Tibial artery (tissue), 4 donors: ENCODE measurements around the gene RNU11.
A peak's percentile ranks its signal among the peaks of the same experiment; 100 is the strongest.

Source experiments
- DNase-seq, 2 donors: peaks; one replicate each; pipeline ENCODE4 v3.0.0-alpha.2; 2019
- H3K27ac ChIP-seq, 2 donors: fragments of 200-600 bp; sonication (generic) in 1 of 2; 1 replicate in 1 of 2; 2 replicates in 1 of 2; pipeline ENCODE4 v1.5.1; 2018 to 2019; ENCODE audit warnings: mild to moderate bottlenecking in 1 of 2
- H3K27me3 ChIP-seq, 2 donors: fragments of 200-600 bp; sonication (generic) in 1 of 2; one replicate each; pipeline versions ENCODE4 v1.5.1 to v1.6.0; 2016 to 2019
- H3K36me3 ChIP-seq, 3 donors: fragments of 200-600 bp; sonication (generic) in 2 of 3; one replicate each; pipeline ENCODE4 v1.5.1; 2016 to 2019; ENCODE audit warnings: mild to moderate bottlenecking in 2 of 3
- H3K4me1 ChIP-seq, 4 donors: fragments of 200-600 bp; sonication (generic) in 2 of 4; 1 replicate in 3 of 4; 2 replicates in 1 of 4; pipeline ENCODE4 v1.5.1; 2016 to 2019
- H3K4me3 ChIP-seq, 2 donors: fragments of 200-600 bp; sonication (generic) in 1 of 2; 1 replicate in 1 of 2; 2 replicates in 1 of 2; pipeline ENCODE4 v1.5.1; 2018 to 2019; ENCODE audit warnings: mild to moderate bottlenecking in 2 of 2
- H3K9me3 ChIP-seq, 3 donors: fragments of 200-600 bp; sonication (generic) in 1 of 3; one replicate each; pipeline ENCODE4 v1.5.1; 2016 to 2019
- intact Hi-C: fragments of 100-400 bp; cut with DNase I; formaldehyde crosslinking; loops from one replicate; pipeline ENCODE4 v1.15.0; 2023; ENCODE audit warnings: low total_unique reads
- TF ChIP-seq, protein P1 (sequence below), 2 experiments: fragments of 200-600 bp in 1 of 2; fragments of 450-650 bp in 1 of 2; IDR thresholded peaks; one replicate each; pipeline ENCODE4 v1.5.1; 2017 to 2019; ENCODE audit warnings: antibody characterized with exemption in 2 of 2, mild to moderate bottlenecking in 1 of 2, moderate library complexity in 1 of 2

Gene RNU11

DNA sequence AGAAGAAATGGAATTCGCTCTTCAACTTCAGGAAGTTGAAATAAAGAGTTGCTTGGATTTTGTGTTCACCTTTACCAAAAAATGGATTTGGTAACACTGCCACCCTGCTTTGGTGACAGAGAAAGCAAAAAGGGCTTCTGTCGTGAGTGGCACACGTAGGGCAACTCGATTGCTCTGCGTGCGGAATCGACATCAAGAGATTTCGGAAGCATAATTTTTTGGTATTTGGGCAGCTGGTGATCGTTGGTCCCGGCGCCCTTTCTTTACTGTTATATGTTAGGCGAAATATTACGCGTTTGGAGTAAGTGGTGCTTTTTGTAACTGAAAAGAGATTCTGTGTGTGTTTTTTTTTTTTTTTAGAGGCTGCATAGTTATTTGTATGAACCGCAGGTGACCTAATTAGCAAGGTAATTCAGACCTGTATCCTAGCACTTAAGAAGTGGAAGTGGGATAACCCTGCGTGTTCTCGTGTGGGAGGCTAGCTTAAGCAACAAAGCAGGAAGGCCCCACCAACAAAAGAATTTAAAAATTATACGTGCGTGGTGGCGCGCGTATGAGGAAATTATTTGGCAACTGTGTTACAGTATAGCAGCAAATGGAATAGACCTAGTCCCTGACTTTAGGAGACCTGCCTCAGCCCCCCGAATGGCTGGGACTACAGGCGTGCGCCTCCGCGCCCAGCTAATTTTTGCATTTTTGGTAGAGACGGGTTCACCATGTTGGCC lies at the start of gene RNU11:
Gene RNU11, plus strand, starts transcription at position 127 of the 725 bp plus-strand sequence.
- TF ChIP-seq, protein P1, sequence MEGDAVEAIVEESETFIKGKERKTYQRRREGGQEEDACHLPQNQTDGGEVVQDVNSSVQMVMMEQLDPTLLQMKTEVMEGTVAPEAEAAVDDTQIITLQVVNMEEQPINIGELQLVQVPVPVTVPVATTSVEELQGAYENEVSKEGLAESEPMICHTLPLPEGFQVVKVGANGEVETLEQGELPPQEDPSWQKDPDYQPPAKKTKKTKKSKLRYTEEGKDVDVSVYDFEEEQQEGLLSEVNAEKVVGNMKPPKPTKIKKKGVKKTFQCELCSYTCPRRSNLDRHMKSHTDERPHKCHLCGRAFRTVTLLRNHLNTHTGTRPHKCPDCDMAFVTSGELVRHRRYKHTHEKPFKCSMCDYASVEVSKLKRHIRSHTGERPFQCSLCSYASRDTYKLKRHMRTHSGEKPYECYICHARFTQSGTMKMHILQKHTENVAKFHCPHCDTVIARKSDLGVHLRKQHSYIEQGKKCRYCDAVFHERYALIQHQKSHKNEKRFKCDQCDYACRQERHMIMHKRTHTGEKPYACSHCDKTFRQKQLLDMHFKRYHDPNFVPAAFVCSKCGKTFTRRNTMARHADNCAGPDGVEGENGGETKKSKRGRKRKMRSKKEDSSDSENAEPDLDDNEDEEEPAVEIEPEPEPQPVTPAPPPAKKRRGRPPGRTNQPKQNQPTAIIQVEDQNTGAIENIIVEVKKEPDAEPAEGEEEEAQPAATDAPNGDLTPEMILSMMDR (IDR thresholded peaks at IDR 0.05), result no peak
- no peaks in the 10 kb centered on the region for H3K36me3 ChIP-seq
- intact Hi-C loops, result loop anchor here (10.0 kb wide), 1 partner anchor 226 kb away; no protein-coding TSS in a partner anchor

GRCh38 chr1:28601696-28602095 lies 46.7 kb upstream of the RNU11 start:
- no peaks in the 10 kb centered on the region for H3K27me3 ChIP-seq
- intact Hi-C loops, result loop anchor here (2.0 to 10.0 kb wide), 2 partner anchors 81 to 207 kb away; no protein-coding TSS in a partner anchor
- no peak overlapping the region for H3K4me3 ChIP-seq
- H3K27ac ChIP-seq, result peak overlapping the region; percentile 38 to 44
- H3K4me1 ChIP-seq, result peaks cover 0 to 13% (median 5%) of the 10 kb centered on the region in 4 donors
- H3K36me3 ChIP-seq, result peaks cover 27 to 52% (median 34%) of the 10 kb centered on the region in 3 donors
- DNase-seq, result peak in 1 of 2 donors; percentile 25
- TF ChIP-seq, protein P1 (IDR thresholded peaks at IDR 0.05), result no peak
- H3K9me3 ChIP-seq, result no peaks in the 10 kb centered on the region

More for the DNA sequence above, at the start of gene RNU11:
- Histone ChIP-seq H3K27ac (peak within 1 kb of the TSS; percentile 88 to 89), H3K9me3 (no peaks in the 10 kb centered on the region), H3K4me3 (peak within 1 kb of the TSS; percentile 49 to 57), H3K4me1 (peaks cover 0 to 25% (median 21%) of the 10 kb centered on the region in 4 donors), H3K27me3 (no peaks in the 10 kb centered on the region)
- peak; percentile 88 to 92 for DNase-seq

DNA sequence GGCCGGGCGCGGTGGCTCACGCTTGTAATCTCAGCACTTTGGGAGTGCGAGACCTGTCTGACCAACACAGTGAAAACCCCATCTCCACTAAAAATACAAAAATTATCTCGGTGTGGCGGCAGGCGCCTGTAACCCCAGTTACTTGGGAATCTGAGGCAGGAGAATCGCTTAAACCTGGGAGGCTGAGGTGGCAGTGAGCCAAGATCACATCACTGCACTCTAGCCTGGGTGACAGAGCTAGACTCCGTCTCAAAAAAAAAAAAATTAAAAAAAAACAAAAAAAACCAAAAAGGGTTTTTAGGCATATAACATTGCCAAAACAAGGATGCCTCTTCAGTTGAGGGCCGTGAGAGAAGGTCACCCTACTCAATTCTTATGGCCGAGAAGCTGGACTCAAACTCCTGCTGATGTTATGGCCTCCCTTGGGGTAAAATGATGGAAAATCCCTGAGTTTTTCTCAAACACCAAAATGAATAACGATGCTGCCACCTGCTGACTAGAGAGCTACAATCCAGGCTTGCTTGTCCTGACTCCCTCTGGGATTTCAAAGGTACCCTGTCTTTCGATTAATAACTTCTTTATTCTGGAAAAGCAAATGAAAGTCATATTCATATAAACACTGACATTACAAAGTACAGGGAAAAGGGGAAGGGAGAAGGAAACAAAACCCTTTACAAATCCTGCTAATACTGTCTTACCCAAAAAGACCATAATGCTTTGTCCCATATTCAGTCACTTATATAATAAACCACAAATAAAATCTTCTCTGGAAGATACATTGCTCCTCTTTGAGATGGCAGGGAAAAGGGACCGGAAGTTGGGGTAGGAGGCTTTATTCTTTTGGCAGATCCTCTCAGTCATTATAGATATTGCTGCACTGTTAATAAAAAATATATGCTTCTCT lies 45.6 kb upstream of the RNU11 start:
- Histone ChIP-seq H3K9me3 (no peaks in the 10 kb centered on the region), H3K27ac (peak overlapping the region; percentile 38 to 44), H3K4me1 (peaks cover 0 to 13% (median 5%) of the 10 kb centered on the region in 4 donors), H3K27me3 (no peaks in the 10 kb centered on the region), H3K36me3 (peaks cover 27 to 63% (median 44%) of the 10 kb centered on the region in 3 donors), H3K4me3 (no peak overlapping the region)
- intact Hi-C loops, result loop anchor here (10.0 kb wide), 1 partner anchor 208 kb away; no protein-coding TSS in a partner anchor
- DNase-seq, result peak; percentile 63 to 72
- TF ChIP-seq, protein P1 (IDR thresholded peaks at IDR 0.05), result peak; percentile 61 to 77

DNA sequence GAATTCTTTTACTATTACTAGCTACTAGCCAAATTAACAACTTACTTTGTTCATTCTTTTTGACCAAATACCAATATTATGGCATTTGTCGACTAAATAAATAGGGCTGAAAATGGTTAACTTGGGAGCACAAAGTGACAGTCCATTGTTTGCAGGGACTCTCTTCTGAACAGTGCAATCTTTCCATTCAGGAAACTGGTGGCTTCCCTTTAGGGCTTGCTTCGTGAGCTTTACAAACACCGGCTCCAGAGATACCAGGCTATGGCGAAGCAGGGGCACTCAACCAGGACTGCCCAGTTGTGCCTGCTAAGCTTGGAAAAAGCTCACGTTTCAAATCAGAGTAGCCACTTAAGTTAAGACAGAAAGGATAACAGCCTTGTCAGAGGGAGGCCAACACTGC lies 44.0 kb upstream of the RNU11 start:
- Histone ChIP-seq H3K27ac (no peak overlapping the region), H3K36me3 (peaks cover 34 to 79% (median 46%) of the 10 kb centered on the region in 3 donors), H3K27me3 (no peaks in the 10 kb centered on the region), H3K9me3 (no peaks in the 10 kb centered on the region), H3K4me1 (peaks cover 0 to 13% (median 5%) of the 10 kb centered on the region in 4 donors), H3K4me3 (no peak overlapping the region)
- TF ChIP-seq, protein P1 (IDR thresholded peaks at IDR 0.05), result no peak
- no peak for DNase-seq
- intact Hi-C loops, result loop anchor here (10.0 kb wide), 1 partner anchor 210 kb away; no protein-coding TSS in a partner anchor

DNA sequence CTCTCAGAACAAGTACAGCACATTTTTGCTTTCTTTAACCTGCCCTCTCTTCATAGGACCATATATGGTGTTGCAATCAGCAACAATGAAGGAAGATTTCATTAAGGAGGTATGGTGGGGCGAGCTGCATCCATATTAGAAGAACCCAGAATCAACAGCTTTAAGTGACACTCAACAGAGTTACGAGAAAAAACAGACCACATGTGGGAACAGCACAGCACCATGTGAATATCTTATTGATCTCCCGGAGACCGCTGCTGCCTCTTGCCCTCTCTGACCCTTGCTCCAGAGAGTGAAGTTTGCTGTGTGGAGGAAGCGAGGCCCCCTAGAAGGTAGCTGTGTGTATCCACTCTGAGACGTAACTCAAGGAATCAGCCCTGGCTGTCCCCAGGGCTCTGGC lies 43.4 kb upstream of the RNU11 start:
- H3K27me3 ChIP-seq, result no peaks in the 10 kb centered on the region
- H3K27ac ChIP-seq, result no peak overlapping the region
- no peak overlapping the region for H3K4me3 ChIP-seq
- no peaks in the 10 kb centered on the region for H3K9me3 ChIP-seq
- DNase-seq, result no peak
- peaks cover 40 to 82% (median 51%) of the 10 kb centered on the region in 3 donors for H3K36me3 ChIP-seq
- H3K4me1 ChIP-seq, result peaks cover 0 to 13% (median 5%) of the 10 kb centered on the region in 4 donors
- TF ChIP-seq, protein P1 (IDR thresholded peaks at IDR 0.05), result no peak
- intact Hi-C loops, result loop anchor here (10.0 kb wide), 1 partner anchor 210 kb away; no protein-coding TSS in a partner anchor
